ENCODE results near the gene LDLRAD3. TPM values are rescaled to one million over a fixed set of nuclear protein-coding genes. Genes with fewer than 3 reads are reported as not detected.
A peak's percentile ranks its signal among the peaks of the same experiment; 100 is the strongest.

Gene LDLRAD3
- polyA plus RNA-seq, 10 donors = 20.7 to 27.0 (median 23.5) TPM

DNA sequence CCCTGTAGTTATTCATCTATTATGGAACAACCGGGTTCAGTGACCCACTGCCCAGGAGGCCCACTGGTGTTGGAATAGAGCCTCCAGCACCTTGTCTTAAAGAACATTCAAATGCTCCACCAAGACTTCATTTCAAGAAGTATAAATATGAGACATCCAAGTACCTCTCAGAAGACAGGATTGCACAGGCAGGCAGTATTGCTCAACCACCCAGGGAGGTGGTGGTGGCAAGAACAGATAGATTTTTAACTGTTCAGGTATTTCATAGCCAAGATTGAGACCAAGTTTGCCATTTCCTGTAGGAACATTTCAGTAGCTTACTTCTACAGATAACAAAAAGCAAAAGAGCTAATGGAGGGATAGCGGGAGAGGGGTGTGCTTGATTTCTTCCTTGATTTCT, 266.7 kb downstream of the LDLRAD3 start:
- DNase-seq = no peak

- peak in 1 of 3 donors; percentile 40 for DNase-seq
Measured at GRCh38 chr11:36211761-36212430, 268.0 kb downstream of the LDLRAD3 start.

DNA sequence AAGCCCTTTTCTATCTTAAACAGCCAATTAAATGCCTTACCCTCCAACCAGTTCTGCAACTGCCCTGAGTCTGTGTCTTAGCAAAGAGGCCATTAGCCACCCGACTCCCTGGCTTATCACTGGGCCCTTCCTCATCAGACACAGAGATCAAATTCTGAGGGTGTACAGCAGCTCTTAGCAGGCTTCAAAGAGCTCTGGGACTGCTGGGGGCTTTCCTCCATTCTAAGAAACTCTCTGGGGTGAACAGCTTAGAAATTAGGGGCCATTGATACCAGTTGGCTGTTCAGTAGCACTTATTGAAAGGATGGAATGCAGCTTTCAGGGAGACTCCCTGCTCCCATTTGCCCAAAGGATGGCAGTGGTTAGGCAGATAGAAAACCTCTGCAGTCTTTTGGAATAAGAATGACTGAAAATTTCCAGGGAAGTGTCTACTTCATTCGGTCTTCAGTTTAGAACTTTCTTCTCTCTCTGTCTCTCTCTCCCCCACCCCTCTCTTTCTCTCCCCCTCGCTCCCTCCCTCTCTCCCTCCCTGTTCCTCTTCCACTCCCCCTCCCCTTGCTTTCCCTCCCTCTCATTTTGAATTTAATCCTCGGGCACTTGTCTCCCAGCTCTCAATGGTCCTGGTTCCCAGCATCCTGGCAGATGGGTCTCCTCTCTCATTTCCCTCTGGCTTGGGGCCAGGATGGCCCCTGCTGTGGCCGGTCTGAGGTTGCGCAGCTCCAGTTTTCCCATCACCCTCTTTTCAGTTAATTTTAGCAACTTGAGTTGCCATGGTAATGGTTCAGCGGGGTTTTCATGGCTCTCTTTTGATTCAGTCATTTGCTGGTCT, 268.9 kb downstream of the LDLRAD3 start:
- DNase-seq = peak in 2 of 3 donors; percentile 28 to 41

- DNase-seq = no peak
Measured at GRCh38 chr11:36213393-36213840, 269.6 kb downstream of the LDLRAD3 start.

- DNase-seq = no peak
Measured at GRCh38 chr11:36214480-36214879, 270.6 kb downstream of the LDLRAD3 start.

- DNase-seq = no peak
Measured at GRCh38 chr11:36214976-36215692, 271.3 kb downstream of the LDLRAD3 start.

- DNase-seq = no peak
Measured at GRCh38 chr11:36215693-36216060, 271.8 kb downstream of the LDLRAD3 start.

- DNase-seq = no peak
Measured at GRCh38 chr11:36216061-36216615, 272.3 kb downstream of the LDLRAD3 start.

GRCh38 chr11:36218283-36218921, 274.5 kb downstream of the LDLRAD3 start:
- no peak for DNase-seq

GRCh38 chr11:36219996-36220395, 276.1 kb downstream of the LDLRAD3 start:
- DNase-seq = no peak

DNA sequence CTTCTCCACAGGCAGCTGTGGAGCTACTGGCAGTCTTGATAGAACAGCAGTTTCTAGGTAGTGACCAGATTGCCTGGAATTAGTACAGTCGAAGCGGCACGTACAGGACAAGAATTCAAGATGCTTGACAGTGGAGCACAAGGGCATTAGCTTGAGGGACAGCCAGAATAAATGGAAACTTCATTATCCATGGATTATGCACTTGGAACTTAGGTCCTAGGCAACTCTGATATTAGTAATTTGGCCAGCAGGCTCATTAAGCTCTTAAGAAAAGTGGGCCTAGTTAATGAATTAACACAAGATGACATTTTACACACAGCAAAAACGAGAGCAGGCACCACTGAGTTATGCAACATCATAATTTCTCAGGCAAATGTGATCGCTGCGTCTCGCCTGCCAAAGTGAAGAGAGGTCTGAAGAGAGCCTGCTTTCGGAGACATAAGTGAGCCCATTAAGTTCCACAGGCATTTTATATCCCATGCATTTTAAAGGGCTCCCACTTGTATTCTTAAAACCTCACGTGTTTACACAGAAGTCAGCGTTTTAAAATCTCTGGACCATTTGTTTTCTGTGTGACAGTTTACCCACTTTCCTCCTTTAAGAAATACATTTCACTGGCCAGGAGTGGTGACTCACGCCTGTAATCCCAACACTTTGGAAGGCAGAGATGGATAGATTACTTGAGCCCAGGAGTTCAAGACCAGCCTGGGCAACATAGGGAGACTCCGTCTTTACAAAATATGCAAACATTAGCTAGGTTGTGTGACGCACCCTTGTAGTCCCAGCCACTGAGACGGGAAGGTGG, 279.2 kb downstream of the LDLRAD3 start:
- peak in 1 of 3 donors; percentile 22 for DNase-seq

GRCh38 chr11:36224209-36224882, 280.5 kb downstream of the LDLRAD3 start:
- DNase-seq = no peak

DNA sequence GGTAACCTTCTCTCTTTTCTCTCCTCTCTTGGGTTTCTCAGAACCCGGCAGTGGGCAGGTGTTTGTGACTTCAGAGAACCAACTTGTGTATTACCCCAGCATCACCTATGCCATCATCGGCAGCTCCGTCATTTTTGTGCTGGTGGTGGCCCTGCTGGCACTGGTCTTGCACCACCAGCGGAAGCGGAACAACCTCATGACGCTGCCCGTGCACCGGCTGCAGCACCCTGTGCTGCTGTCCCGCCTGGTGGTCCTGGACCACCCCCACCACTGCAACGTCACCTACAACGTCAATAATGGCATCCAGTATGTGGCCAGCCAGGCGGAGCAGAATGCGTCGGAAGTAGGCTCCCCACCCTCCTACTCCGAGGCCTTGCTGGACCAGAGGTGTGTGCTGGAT, 283.2 kb downstream of the LDLRAD3 start:
- DNase-seq = no peak

DNA sequence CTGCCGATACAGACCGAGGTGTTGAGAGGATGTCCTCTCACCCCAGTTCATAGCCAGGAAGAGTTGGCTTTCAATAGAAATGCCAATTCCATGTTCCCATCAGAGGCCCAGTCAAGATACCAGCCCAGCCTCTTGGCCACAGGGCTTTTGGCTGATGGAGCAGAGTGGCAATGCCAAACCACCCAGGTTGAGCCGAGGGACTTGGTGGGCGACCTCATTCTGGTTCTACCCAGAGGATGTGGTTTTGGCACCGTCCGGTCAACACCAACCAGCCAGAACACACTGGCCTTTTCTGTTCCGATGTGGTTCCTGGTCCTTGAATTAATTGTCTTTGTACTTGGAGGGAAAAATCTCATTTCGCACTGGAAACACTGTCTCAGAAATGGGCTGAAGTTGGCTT, 284.8 kb downstream of the LDLRAD3 start:
- DNase-seq = no peak

DNA sequence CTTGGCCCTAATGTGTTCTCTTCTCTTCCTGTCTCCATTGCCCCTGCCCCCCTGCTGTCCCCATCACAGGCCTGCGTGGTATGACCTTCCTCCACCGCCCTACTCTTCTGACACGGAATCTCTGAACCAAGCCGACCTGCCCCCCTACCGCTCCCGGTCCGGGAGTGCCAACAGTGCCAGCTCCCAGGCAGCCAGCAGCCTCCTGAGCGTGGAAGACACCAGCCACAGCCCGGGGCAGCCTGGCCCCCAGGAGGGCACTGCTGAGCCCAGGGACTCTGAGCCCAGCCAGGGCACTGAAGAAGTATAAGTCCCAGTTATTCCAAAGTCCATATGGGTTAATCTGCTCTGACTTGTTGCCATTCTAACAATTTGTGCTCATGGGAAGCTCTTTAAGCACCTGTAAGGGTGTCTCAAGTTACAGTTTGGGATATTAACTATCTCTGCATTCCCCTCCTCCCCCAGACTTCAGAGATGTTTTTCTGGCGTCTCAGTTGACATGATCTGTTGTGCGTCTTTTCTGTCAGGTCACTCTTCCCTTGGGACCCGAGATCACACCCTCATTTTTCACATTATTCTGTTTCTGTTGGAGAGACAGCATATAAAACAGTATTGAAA, 285.3 kb downstream of the LDLRAD3 start:
- DNase-seq = no peak

DNA sequence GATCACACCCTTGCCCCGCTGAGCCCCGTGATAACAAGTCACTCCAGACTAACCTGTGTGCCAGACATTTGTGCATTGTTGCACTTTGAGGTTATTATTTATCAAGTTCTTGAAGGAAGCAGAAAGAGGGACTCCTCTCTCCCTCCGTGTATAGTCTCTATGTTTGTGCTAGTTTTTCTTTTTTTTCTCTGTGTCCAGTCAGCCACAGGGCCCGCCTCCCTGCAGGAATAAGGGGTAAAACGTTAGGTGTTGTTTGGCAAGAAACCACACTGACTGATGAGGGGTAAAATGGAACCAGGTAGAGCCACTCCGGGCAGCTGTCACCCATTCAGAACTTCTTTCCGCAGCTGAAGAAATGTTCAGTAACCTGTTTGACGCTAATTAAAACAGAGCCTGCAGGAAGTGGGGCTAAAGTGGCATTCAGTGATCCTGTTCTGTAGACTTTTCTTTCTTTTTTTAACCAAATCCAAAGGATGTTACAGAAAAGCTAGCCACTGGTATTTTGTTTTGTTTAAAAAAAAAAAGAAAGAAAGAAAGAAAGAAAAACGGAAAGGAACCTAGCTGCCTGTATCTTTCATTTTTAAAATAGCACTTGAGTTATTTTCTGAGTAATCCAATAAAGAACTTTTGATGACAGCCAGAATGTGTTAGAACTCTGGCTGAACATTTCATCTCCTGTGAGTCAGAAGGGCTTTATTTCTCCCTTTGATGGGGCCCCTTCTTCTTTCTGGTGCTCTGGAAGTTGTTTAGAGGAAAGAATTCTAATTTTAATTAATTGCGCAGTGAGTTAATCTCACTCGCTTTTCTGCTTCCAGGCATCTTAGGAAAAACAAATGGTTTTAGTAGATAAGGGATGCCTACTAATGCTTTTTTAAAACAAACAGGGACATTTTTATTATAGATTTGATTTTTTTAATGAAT, 287.2 kb downstream of the LDLRAD3 start:
- peak in 1 of 3 donors; percentile 69 for DNase-seq

GRCh38 chr11:36233204-36233603, 289.3 kb downstream of the LDLRAD3 start:
- DNase-seq = peak in 2 of 3 donors; percentile 40 to 65

DNA sequence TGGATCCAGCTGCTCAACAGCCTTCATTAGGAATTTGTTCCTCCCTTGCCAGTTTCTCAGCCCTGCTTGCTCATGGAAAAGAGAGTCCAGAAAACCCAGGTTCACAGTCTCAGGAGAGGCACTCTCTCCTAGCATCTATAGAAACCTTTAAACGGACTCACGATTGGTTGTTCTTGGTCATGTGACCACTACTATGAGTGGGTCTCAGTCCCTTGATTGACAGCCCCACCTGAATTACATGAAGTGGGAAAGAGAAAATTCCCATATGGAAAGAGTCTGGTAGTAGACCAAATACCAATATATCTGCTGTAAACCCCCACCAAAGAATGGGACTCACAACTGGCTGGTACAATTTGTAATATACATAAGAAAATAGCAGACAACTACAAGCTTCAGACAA, 291.0 kb downstream of the LDLRAD3 start:
- DNase-seq = no peak

DNA sequence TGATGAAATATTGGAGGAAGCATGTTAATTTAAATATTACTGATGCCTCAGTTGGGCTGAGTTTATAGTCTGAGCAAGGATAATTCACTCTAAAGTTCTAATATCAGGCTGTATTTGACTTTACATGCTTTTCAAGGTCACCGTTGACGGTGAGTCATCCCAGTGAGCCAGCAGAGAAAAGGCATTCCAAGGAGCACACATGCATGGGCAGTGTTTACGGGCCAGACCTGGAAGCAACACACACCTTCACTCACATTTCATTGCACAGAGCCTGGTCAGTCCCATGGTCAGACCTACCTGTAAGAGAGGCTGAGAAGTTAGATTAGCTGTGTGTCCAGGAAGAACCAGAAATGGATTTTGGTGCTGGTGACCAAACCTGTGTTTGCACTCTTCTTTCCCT, 291.9 kb downstream of the LDLRAD3 start:
- DNase-seq = no peak

All from muscle of back (tissue), 11 donors.